HEK293 (cell line): Measurements from ENCODE around the gene ENC1.

Source experiments
- CTCF ChIA-PET: fragments of 350-600 bp; formaldehyde crosslinking; extraction: SDS; loops from one replicate; lab custom pipeline; 2021; ENCODE audit warnings: antibody characterized with exemption; lab: Yijun Ruan, JAX
- POLR2A ChIA-PET: fragments of 300-600 bp; formaldehyde crosslinking; extraction: SDS; loops from one replicate; lab custom pipeline; 2020; ENCODE audit warnings: antibody characterized with exemption, inconsistent platforms; lab: Yijun Ruan, JAX
- H3K27ac ChIP-seq: fragments of 200-500 bp; sonication (Bioruptor generic); 2 replicates; pipeline ENCODE4 v1.5.1; 2014; ENCODE audit warnings: low read depth, low read length, control low read depth, inconsistent platforms; ENCODE audit errors: extremely low read depth
- H3K36me3 ChIP-seq, 2 experiments: fragments of 200-500 bp in 1 of 2; sonication (Bioruptor generic) in 1 of 2; 1 replicate in 1 of 2; 2 replicates in 1 of 2; pipeline ENCODE4 v1.5.1; 2014 to 2017; ENCODE audit warnings: inconsistent platforms in 2 of 2, low read length in 2 of 2; ENCODE audit not compliant: control insufficient read depth in 2 of 2, insufficient read depth in 1 of 2
- H3K4me1 ChIP-seq: fragments of 200-500 bp; sonication (Bioruptor generic); 2 replicates; pipeline ENCODE4 v1.5.1; 2014; ENCODE audit warnings: mild to moderate bottlenecking, low read length, inconsistent platforms; ENCODE audit not compliant: control insufficient read depth, insufficient read depth
- H3K4me3 ChIP-seq: 2 replicates; pipeline ENCODE4 v1.5.1; 2011; ENCODE audit warnings: low read depth, mild to moderate bottlenecking, control low read depth, low read length, moderate library complexity
- H3K9me3 ChIP-seq: fragments of 200-500 bp; sonication (Bioruptor generic); 2 replicates; pipeline ENCODE4 v1.5.1; 2014; ENCODE audit warnings: low read depth, low read length, inconsistent platforms; ENCODE audit not compliant: control insufficient read depth, insufficient read depth
- EGR2 ChIP-seq: fragments of 450-650 bp; formaldehyde crosslinking; IDR thresholded peaks from 2 replicates; pipeline ENCODE4 v1.5.1; 2016; ENCODE audit warnings: low read depth, missing biosample characterization, missing genetic modification characterization
- KLF9 ChIP-seq: fragments of 450-650 bp; formaldehyde crosslinking; IDR thresholded peaks from 2 replicates; pipeline ENCODE4 v1.5.1; 2016; ENCODE audit warnings: missing biosample characterization, missing genetic modification characterization, low read depth
- SCRT2 ChIP-seq: fragments of 450-650 bp; formaldehyde crosslinking; IDR thresholded peaks from 2 replicates; pipeline ENCODE4 v1.5.1; 2016; ENCODE audit warnings: missing biosample characterization, missing genetic modification characterization
- ZBTB17 ChIP-seq: fragments of 450-650 bp; formaldehyde crosslinking; IDR thresholded peaks from 2 replicates; pipeline ENCODE4 v1.5.1; 2016; ENCODE audit warnings: missing biosample characterization, missing genetic modification characterization
- ZBTB20 ChIP-seq: fragments of 450-650 bp; formaldehyde crosslinking; IDR thresholded peaks from 2 replicates; pipeline ENCODE4 v1.5.1; 2016; ENCODE audit warnings: missing biosample characterization, missing genetic modification characterization
- ZEB2 ChIP-seq: fragments of 450-650 bp; formaldehyde crosslinking; IDR thresholded peaks from 2 replicates; pipeline ENCODE4 v1.5.1; 2016; ENCODE audit warnings: missing biosample characterization, missing genetic modification characterization
- ZFP69B ChIP-seq: fragments of 450-650 bp; formaldehyde crosslinking; IDR thresholded peaks from 2 replicates; pipeline ENCODE4 v1.5.1; 2016; ENCODE audit warnings: missing biosample characterization, missing genetic modification characterization
- ZIC2 ChIP-seq: fragments of 450-650 bp; formaldehyde crosslinking; IDR thresholded peaks from 2 replicates; pipeline ENCODE4 v1.5.1; 2016; ENCODE audit warnings: missing biosample characterization, missing genetic modification characterization
- ZNF10 ChIP-seq: fragments of 450-650 bp; formaldehyde crosslinking; IDR thresholded peaks from 2 replicates; pipeline ENCODE4 v1.5.1; 2017; ENCODE audit warnings: missing biosample characterization, missing genetic modification characterization
- ZNF140 ChIP-seq: fragments of 450-650 bp; formaldehyde crosslinking; IDR thresholded peaks from 2 replicates; pipeline ENCODE4 v1.5.1; 2016; ENCODE audit warnings: missing biosample characterization, missing genetic modification characterization
- ZNF324 ChIP-seq: fragments of 450-650 bp; formaldehyde crosslinking; IDR thresholded peaks from 2 replicates; pipeline ENCODE4 v1.5.1; 2016; ENCODE audit warnings: missing biosample characterization, missing genetic modification characterization
- ZNF391 ChIP-seq: fragments of 450-650 bp; formaldehyde crosslinking; IDR thresholded peaks from 2 replicates; pipeline ENCODE4 v1.5.1; 2016; ENCODE audit warnings: low read depth, missing biosample characterization, missing genetic modification characterization, borderline replicate concordance
- ZNF416 ChIP-seq: fragments of 450-650 bp; formaldehyde crosslinking; IDR thresholded peaks from 2 replicates; pipeline ENCODE4 v1.5.1; 2016; ENCODE audit warnings: missing biosample characterization, missing genetic modification characterization
- ZNF561 ChIP-seq: fragments of 450-650 bp; IDR thresholded peaks from 2 replicates; pipeline ENCODE4 v1.5.1; 2018; ENCODE audit warnings: missing biosample characterization, missing genetic modification characterization, borderline replicate concordance
- ZNF664 ChIP-seq: fragments of 450-650 bp; formaldehyde crosslinking; IDR thresholded peaks from 2 replicates; pipeline ENCODE4 v1.5.1; 2016; ENCODE audit warnings: missing biosample characterization, missing genetic modification characterization
- TF ChIP-seq, protein P1 (sequence below): fragments of 450-650 bp; formaldehyde crosslinking; IDR thresholded peaks from 2 replicates; pipeline ENCODE4 v1.5.1; 2017; ENCODE audit warnings: missing biosample characterization, missing genetic modification characterization
- TF ChIP-seq, protein P2 (sequence below): fragments of 450-650 bp; formaldehyde crosslinking; IDR thresholded peaks from 2 replicates; pipeline ENCODE4 v1.5.1; 2016; ENCODE audit warnings: missing biosample characterization, missing genetic modification characterization, low read depth
- TF ChIP-seq, protein P3 (sequence below): fragments of 450-650 bp; formaldehyde crosslinking; IDR thresholded peaks from 2 replicates; pipeline ENCODE4 v1.5.1; 2017; ENCODE audit warnings: missing biosample characterization, missing genetic modification characterization
- TF ChIP-seq, protein P4 (sequence below): fragments of 450-650 bp; formaldehyde crosslinking; IDR thresholded peaks from 2 replicates; pipeline ENCODE4 v1.5.1; 2016; ENCODE audit warnings: missing biosample characterization, missing genetic modification characterization, low read depth

The ENC1 gene

DNA sequence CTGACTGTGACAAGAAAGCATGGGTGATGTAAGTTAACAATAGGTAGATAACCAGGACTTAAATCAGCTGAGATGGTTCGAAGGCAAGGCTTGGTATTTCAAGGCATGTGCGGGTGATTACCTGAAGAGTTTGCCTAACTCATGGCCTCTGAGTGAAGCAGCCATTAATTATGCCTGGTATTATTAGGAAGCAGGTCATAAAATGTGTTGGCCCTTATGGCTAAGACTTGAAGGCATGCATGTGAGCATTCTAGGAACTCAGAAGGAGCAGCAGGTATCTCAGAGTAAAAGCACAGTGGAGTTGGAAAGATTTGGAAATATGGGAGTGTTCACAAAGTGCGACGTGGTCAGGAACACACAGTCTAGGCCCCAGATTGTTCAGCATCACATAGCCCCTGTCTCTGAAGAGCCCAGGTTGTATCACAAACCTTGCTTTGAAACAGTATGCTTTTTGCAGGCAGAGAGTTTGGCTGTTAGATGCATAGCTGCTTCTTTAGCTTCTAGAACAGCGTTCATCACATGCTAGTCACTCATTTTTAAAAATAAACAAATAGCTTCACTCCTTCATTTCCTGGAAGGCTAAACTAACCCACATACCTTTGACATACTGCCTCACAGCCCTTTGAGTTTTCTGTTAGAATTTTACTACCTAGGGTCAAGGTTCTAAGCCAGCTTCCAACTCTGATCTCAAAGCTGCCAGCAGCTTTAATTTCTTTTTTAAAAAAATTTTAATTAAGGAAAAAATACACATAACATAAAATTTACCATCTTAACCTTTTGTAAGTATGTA lies 46.6 kb upstream of the ENC1 start:
- Histone ChIP-seq H3K4me3 (no peak overlapping the region), H3K36me3 (peaks cover 27 to 35% of the 10 kb centered on the region in 2 experiments), H3K27ac (no peak overlapping the region), H3K9me3 (no peaks in the 10 kb centered on the region), H3K4me1 (no peaks in the 10 kb centered on the region)
- TF ChIP-seq, protein P1, sequence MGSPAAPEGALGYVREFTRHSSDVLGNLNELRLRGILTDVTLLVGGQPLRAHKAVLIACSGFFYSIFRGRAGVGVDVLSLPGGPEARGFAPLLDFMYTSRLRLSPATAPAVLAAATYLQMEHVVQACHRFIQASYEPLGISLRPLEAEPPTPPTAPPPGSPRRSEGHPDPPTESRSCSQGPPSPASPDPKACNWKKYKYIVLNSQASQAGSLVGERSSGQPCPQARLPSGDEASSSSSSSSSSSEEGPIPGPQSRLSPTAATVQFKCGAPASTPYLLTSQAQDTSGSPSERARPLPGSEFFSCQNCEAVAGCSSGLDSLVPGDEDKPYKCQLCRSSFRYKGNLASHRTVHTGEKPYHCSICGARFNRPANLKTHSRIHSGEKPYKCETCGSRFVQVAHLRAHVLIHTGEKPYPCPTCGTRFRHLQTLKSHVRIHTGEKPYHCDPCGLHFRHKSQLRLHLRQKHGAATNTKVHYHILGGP (tag by site-specific recombination) = peak; percentile 68; the same call in 1 of the 2 replicates
- TF ChIP-seq ZBTB17 (tag by site-specific recombination) (peak; percentile 90), ZNF140 (tag by site-specific recombination) (no peak)
- CTCF ChIA-PET = interaction anchor here (1.5 kb wide), 1 partner anchor 14 kb away, joined by 6 read pairs; no protein-coding TSS in a partner anchor
- POLR2A ChIA-PET = no interaction called here

DNA sequence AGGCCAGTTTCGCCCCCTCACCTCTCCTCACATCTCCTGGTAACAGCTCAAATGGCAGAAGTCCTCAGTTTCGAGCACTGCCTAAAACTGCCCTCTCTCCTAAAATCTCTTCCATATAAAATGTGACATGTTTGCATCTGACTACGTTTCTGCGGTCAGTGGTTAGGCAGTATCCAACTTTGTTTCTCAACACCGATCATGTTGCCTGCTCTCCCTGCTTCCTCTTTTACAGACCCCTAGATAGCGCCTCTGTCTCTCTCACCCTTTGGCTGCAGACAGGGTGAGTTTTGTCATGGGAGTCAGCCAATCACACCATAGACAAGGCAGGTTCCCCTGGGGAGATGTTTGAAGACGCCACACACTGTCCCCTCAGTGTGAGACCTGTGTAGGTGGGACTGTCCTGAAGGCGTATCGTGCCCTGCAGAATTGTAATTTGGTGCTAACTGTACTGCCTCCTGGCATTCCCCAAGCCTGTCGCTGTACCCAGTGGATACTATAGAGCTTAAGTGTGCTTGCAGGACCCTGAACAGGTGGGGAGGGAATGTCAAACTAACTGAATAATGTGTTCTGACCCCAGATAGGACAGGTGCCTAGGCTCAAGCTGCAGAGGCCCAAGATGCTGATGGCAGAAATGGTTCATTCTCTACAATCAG lies 45.6 kb upstream of the ENC1 start:
- POLR2A ChIA-PET = interaction anchor here (1.0 kb wide), 1 partner anchor 46 kb away, joined by 5 read pairs; the partner anchor contains the start of gene ENC1

DNA sequence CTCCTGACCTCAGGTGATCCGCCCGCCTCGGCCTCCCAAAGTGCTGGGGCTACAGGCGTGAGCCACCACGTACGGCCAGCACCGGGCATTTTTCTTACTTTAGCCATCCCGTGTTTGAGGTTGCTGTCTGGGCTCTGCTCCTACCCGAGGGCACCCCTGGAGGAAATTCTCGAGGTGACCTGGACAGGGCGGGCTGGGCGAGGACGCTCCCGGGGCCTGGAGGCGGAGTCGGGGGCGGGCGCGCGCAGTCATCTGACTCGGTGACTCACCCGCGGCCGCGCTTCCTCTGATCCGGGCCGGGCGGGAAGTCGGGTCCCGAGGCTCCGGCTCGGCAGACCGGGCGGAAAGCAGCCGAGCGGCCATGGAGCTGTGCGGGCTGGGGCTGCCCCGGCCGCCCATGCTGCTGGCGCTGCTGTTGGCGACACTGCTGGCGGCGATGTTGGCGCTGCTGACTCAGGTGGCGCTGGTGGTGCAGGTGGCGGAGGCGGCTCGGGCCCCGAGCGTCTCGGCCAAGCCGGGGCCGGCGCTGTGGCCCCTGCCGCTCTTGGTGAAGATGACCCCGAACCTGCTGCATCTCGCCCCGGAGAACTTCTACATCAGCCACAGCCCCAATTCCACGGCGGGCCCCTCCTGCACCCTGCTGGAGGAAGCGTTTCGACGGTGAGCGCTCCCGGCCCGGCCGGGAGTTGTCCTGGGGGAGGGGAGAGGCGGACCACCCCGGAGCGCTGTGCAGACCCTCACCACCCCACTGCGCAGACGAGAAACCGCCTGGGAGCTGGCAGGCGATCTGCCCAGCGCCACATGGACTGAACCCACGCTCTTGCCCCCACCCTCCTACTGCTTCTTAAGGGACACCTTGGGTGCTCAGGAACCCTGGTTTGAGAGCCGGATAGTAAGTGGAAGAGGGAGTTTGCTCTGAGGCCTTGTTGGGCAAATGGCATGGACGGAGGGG lies 44.6 kb upstream of the ENC1 start, which contains the start of gene HEXB:
HEXB (plus strand) TSS at position 334 of the 952 bp plus-strand sequence; CDS start at position 362, 28 bp downstream.
- Histone ChIP-seq H3K4me1 (no peaks in the 10 kb centered on the region), H3K27ac (peak within 1 kb of the TSS; percentile 72; the same call in 1 of the 2 replicates), H3K36me3 (peaks cover 8 to 16% of the 10 kb centered on the region in 2 experiments), H3K9me3 (no peaks in the 10 kb centered on the region), H3K4me3 (peak within 1 kb of the TSS; percentile 82)
- ChIA-PET CTCF (interaction anchor here (0.5 to 1.8 kb wide), 3 partner anchors 29 to 1126 kb away, joined by 3 read pairs; no protein-coding TSS in a partner anchor), POLR2A (interaction anchor here (1.0 kb wide), 1 partner anchor 45 kb away, joined by 5 read pairs; the partner anchor contains the start of gene ENC1)
- TF ChIP-seq, protein P2, sequence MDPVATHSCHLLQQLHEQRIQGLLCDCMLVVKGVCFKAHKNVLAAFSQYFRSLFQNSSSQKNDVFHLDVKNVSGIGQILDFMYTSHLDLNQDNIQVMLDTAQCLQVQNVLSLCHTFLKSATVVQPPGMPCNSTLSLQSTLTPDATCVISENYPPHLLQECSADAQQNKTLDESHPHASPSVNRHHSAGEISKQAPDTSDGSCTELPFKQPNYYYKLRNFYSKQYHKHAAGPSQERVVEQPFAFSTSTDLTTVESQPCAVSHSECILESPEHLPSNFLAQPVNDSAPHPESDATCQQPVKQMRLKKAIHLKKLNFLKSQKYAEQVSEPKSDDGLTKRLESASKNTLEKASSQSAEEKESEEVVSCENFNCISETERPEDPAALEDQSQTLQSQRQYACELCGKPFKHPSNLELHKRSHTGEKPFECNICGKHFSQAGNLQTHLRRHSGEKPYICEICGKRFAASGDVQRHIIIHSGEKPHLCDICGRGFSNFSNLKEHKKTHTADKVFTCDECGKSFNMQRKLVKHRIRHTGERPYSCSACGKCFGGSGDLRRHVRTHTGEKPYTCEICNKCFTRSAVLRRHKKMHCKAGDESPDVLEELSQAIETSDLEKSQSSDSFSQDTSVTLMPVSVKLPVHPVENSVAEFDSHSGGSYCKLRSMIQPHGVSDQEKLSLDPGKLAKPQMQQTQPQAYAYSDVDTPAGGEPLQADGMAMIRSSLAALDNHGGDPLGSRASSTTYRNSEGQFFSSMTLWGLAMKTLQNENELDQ (tag by site-specific recombination) = no peak
- peak; percentile 41; the same call in 1 of the 2 replicates for TF ChIP-seq ZNF10 (tag by site-specific recombination)
- TF ChIP-seq ZNF664 (tag by site-specific recombination) = no peak
- peak; percentile 48; the same call in 1 of the 2 replicates for TF ChIP-seq EGR2
- TF ChIP-seq ZNF391 (tag by site-specific recombination) = 0 out of 2 replicates have a peak, but pooled peaks have one; percentile 42
- no peak for TF ChIP-seq ZNF324 (tag by site-specific recombination)
- peak; percentile 20; the same call in 1 of the 2 replicates for TF ChIP-seq ZIC2
- peak; percentile 36; the same call in 1 of the 2 replicates for TF ChIP-seq ZFP69B
- TF ChIP-seq KLF9 = peak; percentile 81
- TF ChIP-seq, protein P3, sequence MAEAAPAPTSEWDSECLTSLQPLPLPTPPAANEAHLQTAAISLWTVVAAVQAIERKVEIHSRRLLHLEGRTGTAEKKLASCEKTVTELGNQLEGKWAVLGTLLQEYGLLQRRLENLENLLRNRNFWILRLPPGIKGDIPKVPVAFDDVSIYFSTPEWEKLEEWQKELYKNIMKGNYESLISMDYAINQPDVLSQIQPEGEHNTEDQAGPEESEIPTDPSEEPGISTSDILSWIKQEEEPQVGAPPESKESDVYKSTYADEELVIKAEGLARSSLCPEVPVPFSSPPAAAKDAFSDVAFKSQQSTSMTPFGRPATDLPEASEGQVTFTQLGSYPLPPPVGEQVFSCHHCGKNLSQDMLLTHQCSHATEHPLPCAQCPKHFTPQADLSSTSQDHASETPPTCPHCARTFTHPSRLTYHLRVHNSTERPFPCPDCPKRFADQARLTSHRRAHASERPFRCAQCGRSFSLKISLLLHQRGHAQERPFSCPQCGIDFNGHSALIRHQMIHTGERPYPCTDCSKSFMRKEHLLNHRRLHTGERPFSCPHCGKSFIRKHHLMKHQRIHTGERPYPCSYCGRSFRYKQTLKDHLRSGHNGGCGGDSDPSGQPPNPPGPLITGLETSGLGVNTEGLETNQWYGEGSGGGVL (tag by site-specific recombination) = no peak
- TF ChIP-seq ZBTB20 (tag by site-specific recombination) = peak; percentile 77; the same call in 1 of the 2 replicates
- TF ChIP-seq SCRT2 = peak; percentile 65; the same call in 1 of the 2 replicates
- peak; percentile 67; the same call in 1 of the 2 replicates for TF ChIP-seq ZEB2 (tag by site-specific recombination)
- TF ChIP-seq, protein P4, sequence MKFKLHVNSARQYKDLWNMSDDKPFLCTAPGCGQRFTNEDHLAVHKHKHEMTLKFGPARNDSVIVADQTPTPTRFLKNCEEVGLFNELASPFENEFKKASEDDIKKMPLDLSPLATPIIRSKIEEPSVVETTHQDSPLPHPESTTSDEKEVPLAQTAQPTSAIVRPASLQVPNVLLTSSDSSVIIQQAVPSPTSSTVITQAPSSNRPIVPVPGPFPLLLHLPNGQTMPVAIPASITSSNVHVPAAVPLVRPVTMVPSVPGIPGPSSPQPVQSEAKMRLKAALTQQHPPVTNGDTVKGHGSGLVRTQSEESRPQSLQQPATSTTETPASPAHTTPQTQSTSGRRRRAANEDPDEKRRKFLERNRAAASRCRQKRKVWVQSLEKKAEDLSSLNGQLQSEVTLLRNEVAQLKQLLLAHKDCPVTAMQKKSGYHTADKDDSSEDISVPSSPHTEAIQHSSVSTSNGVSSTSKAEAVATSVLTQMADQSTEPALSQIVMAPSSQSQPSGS = no peak
- TF ChIP-seq ZNF561 (tag by site-specific recombination) = 0 out of 2 replicates have a peak, but pooled peaks have one; percentile 35

More for the DNA sequence above, 45.6 kb upstream of the ENC1 start:
- H3K4me1 ChIP-seq = no peaks in the 10 kb centered on the region
- peak; percentile 75 for TF ChIP-seq SCRT2
- TF ChIP-seq ZNF416 (tag by site-specific recombination) = no peak
- H3K9me3 ChIP-seq = no peaks in the 10 kb centered on the region
- H3K36me3 ChIP-seq = peaks cover 17 to 26% of the 10 kb centered on the region in 2 experiments
- CTCF ChIA-PET = interaction anchor here (0.5 to 1.5 kb wide), 3 partner anchors 13 to 1127 kb away, joined by 3 to 6 read pairs (median 3); no protein-coding TSS in a partner anchor
- H3K4me3 ChIP-seq = peak overlapping the region; percentile 82
- no peak overlapping the region; the same call in 1 of the 2 replicates for H3K27ac ChIP-seq
